ENCODE data around the gene ZNF319.

The ZNF319 gene

DNA sequence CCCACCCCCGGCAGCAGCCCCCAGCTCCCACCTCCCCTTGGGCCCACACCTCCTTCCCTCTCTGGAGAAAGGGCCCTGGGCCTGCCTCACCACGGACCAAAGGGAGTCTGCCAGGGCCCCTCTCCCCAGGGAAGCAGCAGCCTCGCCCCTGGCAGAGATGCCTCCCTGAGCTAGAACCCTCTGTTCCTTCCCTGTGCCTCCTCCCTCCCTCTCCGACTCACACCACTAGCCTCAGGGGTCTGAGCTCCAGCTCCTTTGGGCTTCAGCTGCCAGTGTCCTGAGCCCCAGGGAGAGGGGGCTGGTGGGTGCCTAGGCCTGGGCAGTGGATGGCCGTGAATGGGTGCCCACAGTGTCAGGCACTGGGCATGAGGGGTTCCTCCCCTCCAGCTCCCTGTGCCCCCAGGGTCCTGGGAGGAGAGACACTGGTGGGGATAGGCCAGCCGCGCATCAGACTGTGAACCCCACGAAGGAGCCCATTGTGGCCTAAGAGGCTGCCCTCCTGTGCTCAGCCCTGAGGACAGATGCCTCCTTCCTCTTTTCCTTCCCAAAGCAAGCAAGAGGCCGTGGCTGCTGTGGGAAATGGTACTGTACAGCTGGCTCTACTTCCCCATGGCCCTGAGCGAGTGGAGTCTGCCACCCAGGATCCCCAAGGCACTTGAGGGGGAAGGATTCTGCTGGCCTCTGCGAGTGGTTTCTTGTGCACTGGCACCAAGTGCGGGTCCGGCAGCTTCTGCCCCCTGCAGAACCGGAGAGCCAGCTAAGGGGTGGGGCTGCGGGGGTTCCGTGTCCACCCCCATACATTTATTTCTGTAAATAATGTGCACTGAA lies 45.8 kb upstream of the ZNF319 start:
- no peaks in the 10 kb centered on the region for H3K4me1 ChIP-seq
- no peak overlapping the region for H3K4me3 ChIP-seq (ENCODE audit: low read depth, low read length)
- no peaks in the 10 kb centered on the region for H3K36me3 ChIP-seq
- H3K27me3 ChIP-seq, result no peaks in the 10 kb centered on the region
- TF ChIP-seq, protein P1, sequence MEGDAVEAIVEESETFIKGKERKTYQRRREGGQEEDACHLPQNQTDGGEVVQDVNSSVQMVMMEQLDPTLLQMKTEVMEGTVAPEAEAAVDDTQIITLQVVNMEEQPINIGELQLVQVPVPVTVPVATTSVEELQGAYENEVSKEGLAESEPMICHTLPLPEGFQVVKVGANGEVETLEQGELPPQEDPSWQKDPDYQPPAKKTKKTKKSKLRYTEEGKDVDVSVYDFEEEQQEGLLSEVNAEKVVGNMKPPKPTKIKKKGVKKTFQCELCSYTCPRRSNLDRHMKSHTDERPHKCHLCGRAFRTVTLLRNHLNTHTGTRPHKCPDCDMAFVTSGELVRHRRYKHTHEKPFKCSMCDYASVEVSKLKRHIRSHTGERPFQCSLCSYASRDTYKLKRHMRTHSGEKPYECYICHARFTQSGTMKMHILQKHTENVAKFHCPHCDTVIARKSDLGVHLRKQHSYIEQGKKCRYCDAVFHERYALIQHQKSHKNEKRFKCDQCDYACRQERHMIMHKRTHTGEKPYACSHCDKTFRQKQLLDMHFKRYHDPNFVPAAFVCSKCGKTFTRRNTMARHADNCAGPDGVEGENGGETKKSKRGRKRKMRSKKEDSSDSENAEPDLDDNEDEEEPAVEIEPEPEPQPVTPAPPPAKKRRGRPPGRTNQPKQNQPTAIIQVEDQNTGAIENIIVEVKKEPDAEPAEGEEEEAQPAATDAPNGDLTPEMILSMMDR (IDR thresholded peaks at IDR 0.05; ENCODE audit: low read depth, low read length), result no peak
- DNase-seq, result no peak
- no peaks in the 10 kb centered on the region for H3K9me3 ChIP-seq

DNA sequence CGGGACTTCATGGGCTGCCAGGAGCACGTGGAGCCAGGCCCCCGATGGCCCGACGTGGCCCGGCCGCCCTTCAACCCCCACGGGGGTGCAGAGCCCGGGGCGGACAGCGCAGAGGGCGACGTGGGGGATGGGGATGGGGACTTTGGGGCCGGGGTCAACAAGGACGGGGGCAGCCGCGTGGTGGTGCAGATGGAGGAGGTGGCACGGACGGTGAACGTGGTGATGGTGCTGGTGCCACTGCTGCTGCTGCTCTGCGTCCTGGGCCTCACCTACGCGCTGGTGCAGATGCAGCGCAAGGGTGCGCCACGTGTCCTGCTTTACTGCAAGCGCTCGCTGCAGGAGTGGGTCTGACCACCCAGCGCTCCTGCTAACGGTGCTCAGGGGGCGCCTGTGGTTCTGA lies 44.6 kb upstream of the ZNF319 start:
- no peak overlapping the region for H3K4me3 ChIP-seq (ENCODE audit: low read depth, low read length)
- no peaks in the 10 kb centered on the region for H3K9me3 ChIP-seq
- no peaks in the 10 kb centered on the region for H3K27me3 ChIP-seq
- TF ChIP-seq, protein P1 (IDR thresholded peaks at IDR 0.05; ENCODE audit: low read depth, low read length), result no peak
- no peak for DNase-seq
- no peaks in the 10 kb centered on the region for H3K4me1 ChIP-seq
- no peaks in the 10 kb centered on the region for H3K36me3 ChIP-seq

DNA sequence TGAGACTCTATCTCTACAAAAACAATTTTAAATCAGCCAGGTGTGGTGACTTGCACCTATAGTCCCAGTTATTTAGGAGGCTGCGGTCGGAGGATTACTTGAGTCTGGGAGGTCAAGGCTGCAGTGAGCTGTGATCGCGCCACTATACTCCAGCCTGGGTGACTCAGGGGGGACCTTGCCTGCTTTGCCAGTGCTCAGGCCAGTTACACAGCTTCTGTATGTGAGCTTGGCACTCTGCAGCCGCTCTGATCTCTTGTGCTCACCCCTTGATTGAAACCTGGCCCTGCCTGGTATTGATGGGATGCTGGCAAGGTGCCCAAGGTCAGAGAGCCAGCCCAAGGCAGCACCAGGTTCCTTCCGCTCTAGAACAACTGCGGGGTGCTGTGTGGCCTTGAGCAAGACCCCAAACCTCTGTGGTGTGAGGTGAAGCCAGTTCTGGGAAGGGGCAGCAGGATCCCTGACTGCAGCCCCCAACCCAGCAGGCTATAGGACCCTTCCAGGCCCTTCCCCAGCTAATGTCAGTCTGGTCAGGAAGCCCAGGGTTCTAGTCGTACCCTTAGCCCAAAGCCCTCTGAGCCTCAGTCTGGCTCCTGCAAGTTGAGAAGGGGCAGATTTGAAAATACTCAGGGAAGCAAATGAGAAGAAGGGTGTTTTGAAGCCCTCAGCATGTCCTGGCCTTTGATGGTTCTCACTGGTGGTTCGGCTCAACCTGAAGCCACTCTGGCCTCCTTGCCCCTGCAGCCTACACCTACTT lies 44.0 kb upstream of the ZNF319 start:
- DNase-seq, result no peak
- TF ChIP-seq, protein P1 (IDR thresholded peaks at IDR 0.05; ENCODE audit: low read depth, low read length), result no peak
- Histone ChIP-seq H3K27me3 (no peaks in the 10 kb centered on the region), H3K9me3 (no peaks in the 10 kb centered on the region), H3K4me3 (ENCODE audit: low read depth, low read length) (no peak overlapping the region), H3K4me1 (no peaks in the 10 kb centered on the region), H3K36me3 (no peaks in the 10 kb centered on the region)

DNA sequence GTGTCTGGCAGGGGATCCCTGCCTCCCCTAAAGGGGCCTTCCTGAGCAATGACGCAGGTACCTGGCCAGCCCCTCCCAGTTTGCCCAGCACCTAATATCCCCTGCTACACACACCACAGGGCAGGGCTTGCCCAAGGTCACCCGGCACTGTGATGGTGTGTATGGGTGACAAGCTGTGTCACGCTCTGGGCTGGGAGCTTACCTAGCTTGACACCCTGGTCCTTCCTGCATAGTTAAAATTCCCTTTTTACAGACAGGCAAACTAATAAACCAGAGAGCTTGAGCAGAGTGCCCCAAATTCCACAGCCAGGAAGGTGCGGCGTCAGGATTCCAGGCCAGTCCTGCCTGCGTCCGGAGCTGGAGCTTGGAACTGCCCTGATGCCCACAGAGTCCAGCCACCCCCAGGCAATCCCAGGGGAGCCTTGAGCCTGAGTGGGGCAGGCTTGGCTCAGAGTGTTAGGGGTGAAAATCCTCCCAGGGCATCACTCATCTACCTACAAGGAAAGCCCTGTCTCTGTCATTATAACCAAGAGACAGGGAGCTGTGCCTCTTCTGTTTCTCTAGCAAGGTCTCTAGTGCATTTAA lies 43.2 kb upstream of the ZNF319 start:
- TF ChIP-seq, protein P1 (IDR thresholded peaks at IDR 0.05; ENCODE audit: low read depth, low read length), result no peak

DNA sequence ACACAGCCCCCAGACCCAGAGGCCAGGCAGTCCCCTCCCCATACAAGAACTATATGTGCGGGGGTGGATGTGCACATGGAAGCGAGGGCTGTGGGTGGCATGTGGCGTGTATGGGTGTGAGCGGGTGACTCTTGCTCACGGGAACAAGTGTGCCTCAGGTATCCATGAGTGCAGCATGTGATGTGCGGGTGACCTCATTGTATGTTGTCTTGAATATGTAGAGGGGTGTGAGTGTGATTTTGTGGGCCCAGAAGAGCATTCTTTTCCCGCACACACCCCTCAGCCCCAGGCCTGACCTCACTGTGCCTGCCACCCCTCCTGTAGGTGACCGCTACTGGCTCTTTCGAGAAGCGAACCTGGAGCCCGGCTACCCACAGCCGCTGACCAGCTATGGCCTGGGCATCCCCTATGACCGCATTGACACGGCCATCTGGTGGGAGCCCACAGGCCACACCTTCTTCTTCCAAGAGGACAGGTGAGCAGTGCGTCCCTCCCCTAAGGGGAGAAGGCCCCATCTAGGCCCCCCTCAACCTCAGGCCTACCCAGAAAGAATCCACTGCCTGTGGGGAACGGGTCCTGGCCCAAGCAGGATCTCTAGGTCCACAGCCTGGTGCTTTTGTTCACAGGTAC lies 42.5 kb upstream of the ZNF319 start:
- H3K27me3 ChIP-seq, result no peaks in the 10 kb centered on the region
- H3K4me1 ChIP-seq, result no peaks in the 10 kb centered on the region
- H3K4me3 ChIP-seq (ENCODE audit: low read depth, low read length), result no peak overlapping the region
- DNase-seq, result no peak
- H3K36me3 ChIP-seq, result no peaks in the 10 kb centered on the region
- TF ChIP-seq, protein P1 (IDR thresholded peaks at IDR 0.05; ENCODE audit: low read depth, low read length), result no peak
- no peaks in the 10 kb centered on the region for H3K9me3 ChIP-seq

More for the DNA sequence above, 43.2 kb upstream of the ZNF319 start:
- H3K9me3 ChIP-seq, result no peaks in the 10 kb centered on the region
- H3K4me1 ChIP-seq, result no peaks in the 10 kb centered on the region
- DNase-seq, result no peak
- no peak overlapping the region for H3K4me3 ChIP-seq (ENCODE audit: low read depth, low read length)
- H3K36me3 ChIP-seq, result no peaks in the 10 kb centered on the region
- no peaks in the 10 kb centered on the region for H3K27me3 ChIP-seq

All from BE2C (cell line).